ENCODE data around the gene SGMS2. TPM values are rescaled to one million over a fixed set of nuclear protein-coding genes. Genes with fewer than 3 reads are reported as not detected.

SGMS2 gene
- total RNA-seq, 3 donors from 2014 or later, result 47.2 to 76.7 (median 56.3) TPM

- TF ChIP-seq CTCF (IDR thresholded peaks at IDR 0.05) (no peak), POLR2A (IDR thresholded peaks at IDR 0.05) (no peak), POLR2AphosphoS5 (IDR thresholded peaks at IDR 0.05) (no peak)
- Histone ChIP-seq H3K4me1 (no peaks in the 10 kb centered on the region), H3K27ac (no peak overlapping the region), H3K9me3 (peaks cover under 1 to 5% of the 10 kb centered on the region in 2 donors), H3K36me3 (no peaks in the 10 kb centered on the region), H3K4me3 (no peak overlapping the region), H3K27me3 (no peaks in the 10 kb centered on the region)
- intact Hi-C loops (cut with DNase I; ENCODE audit: low total_unique reads), result no loop called here
- DNase-seq (ENCODE audit: low spot score in 2 of 2), result no peak
These were observed 126.8 kb downstream of the SGMS2 start for GRCh38 chr4:107951551-107951950.

GRCh38 chr4:107956011-107956410 lies 131.3 kb downstream of the SGMS2 start:
- no peak for TF ChIP-seq CTCF (IDR thresholded peaks at IDR 0.05)
- TF ChIP-seq POLR2AphosphoS5 (IDR thresholded peaks at IDR 0.05), result no peak
- Histone ChIP-seq H3K4me3 (no peak overlapping the region), H3K4me1 (no peaks in the 10 kb centered on the region), H3K9me3 (peaks cover 9 to 15% of the 10 kb centered on the region in 2 donors), H3K36me3 (no peaks in the 10 kb centered on the region), H3K27ac (no peak overlapping the region), H3K27me3 (no peaks in the 10 kb centered on the region)
- DNase-seq (ENCODE audit: low spot score in 2 of 2), result no peak
- intact Hi-C loops (cut with DNase I; ENCODE audit: low total_unique reads), result no loop called here

Other genes with a start within 250 kb of the SGMS2 start
- 10 to 100 TPM; 40.6 to 65.7 (median 44.2) TPM for gene PAPSS1, start 104.7 kb upstream of the SGMS2 start, total RNA-seq
- gene CYP2U1, start 106.6 kb downstream of the SGMS2 start, total RNA-seq, result 10 to 100 TPM; 10.2 to 19.5 (median 12.6) TPM
- 100 to 1,000 TPM in 1 of 3 donors, 10 to 100 TPM in 2; 48.8 to 152 (median 77.7) TPM for gene HADH, start 165.0 kb downstream of the SGMS2 start, total RNA-seq

Data from breast epithelium (tissue), 4 donors.